Neural cell (in vitro differentiated cells): Measurements from ENCODE around the gene IGSF21. TPM values are rescaled to one million over a fixed set of nuclear protein-coding genes. Genes with fewer than 3 reads are reported as not detected.

ENCODE experiments used
- H2AFZ ChIP-seq: fragments of 200-600, 300-800 bp; sonication (generic), shearing (Covaris generic); 2 replicates; pipeline ENCODE4 v1.6.0; 2014; ENCODE audit warnings: low read depth, mild to moderate bottlenecking, antibody characterized with exemption, low read length, moderate library complexity
- H3F3A ChIP-seq: fragments of 200-600 bp; shearing (Covaris generic); 2 replicates; pipeline ENCODE4 v1.6.1; 2016; ENCODE audit warnings: mild to moderate bottlenecking, moderate library complexity, mixed read lengths, antibody characterized with exemption, low read length; ENCODE audit not compliant: insufficient read depth, poor library complexity, severe bottlenecking
- H3K27ac ChIP-seq: fragments of 200-600, 300-800 bp; sonication (generic), shearing (Covaris generic); 2 replicates; pipeline ENCODE4 v1.5.1; 2014; ENCODE audit warnings: mild to moderate bottlenecking, low read length, moderate library complexity
- H3K27me3 ChIP-seq: fragments of 300-800, 200-600 bp; sonication (generic), shearing (Covaris generic); 2 replicates; pipeline ENCODE4 v1.6.0; 2014; ENCODE audit warnings: mild to moderate bottlenecking, low read depth, low read length, moderate library complexity; ENCODE audit not compliant: insufficient read depth
- H3K36me3 ChIP-seq: fragments of 300-800, 200-600 bp; sonication (generic), shearing (Covaris generic); 2 replicates; pipeline ENCODE4 v1.5.1; 2014; ENCODE audit warnings: mild to moderate bottlenecking, antibody characterized with exemption, low read length, moderate library complexity; ENCODE audit not compliant: insufficient read depth
- H3K4me2 ChIP-seq: fragments of 300-800, 200-600 bp; sonication (generic), shearing (Covaris generic); 2 replicates; pipeline ENCODE4 v1.6.0; 2014; ENCODE audit warnings: mild to moderate bottlenecking, low read length
- H3K4me3 ChIP-seq: fragments of 300-800, 200-600 bp; sonication (generic), shearing (Covaris generic); 2 replicates; pipeline ENCODE4 v1.5.1; 2014; ENCODE audit warnings: mild to moderate bottlenecking, low read length, moderate library complexity
- H3K79me2 ChIP-seq: fragments of 200-600 bp; shearing (Covaris generic); replicated peaks from 2 replicates; pipeline ENCODE4 v1.6.0; 2014; ENCODE audit warnings: mild to moderate bottlenecking, low read length, moderate library complexity; ENCODE audit not compliant: insufficient read depth
- H3K9ac ChIP-seq: fragments of 300-800, 200-600 bp; sonication (generic), shearing (Covaris generic); 2 replicates; pipeline ENCODE4 v1.6.1; 2016; ENCODE audit warnings: mild to moderate bottlenecking, low read length, mixed read lengths
- H3K9me2 ChIP-seq: fragments of 200-600 bp; shearing (Covaris generic); 2 replicates; pipeline ENCODE4 v1.6.1; 2016; ENCODE audit warnings: mild to moderate bottlenecking, low read length, mixed read lengths; ENCODE audit not compliant: insufficient read depth
- H3K9me3 ChIP-seq: fragments of 200-600, 300-800 bp; sonication (generic), shearing (Covaris generic); 2 replicates; pipeline ENCODE4 v1.6.1; 2016; ENCODE audit warnings: mild to moderate bottlenecking, mixed run types, low read length, moderate library complexity, mixed read lengths
- H4K20me1 ChIP-seq: fragments of 200-600 bp; shearing (Covaris generic); 2 replicates; pipeline ENCODE4 v1.6.1; 2016; ENCODE audit warnings: mild to moderate bottlenecking, mixed run types; ENCODE audit not compliant: insufficient read depth
- EP300 ChIP-seq: fragments of 450-650 bp; conservative IDR thresholded peaks from 2 replicates; pipeline ENCODE4 v1.6.1; 2014; ENCODE audit warnings: antibody characterized with exemption, mild to moderate bottlenecking, moderate library complexity; ENCODE audit not compliant: poor library complexity, severe bottlenecking
- EZH2 ChIP-seq: fragments of 200-600, 300-800 bp; shearing (Covaris generic), sonication (generic); IDR thresholded peaks from 2 replicates; pipeline ENCODE4 v1.6.1; 2014; ENCODE audit warnings: antibody characterized with exemption, low read length, borderline replicate concordance, mild to moderate bottlenecking; ENCODE audit not compliant: insufficient read depth, poor library complexity, severe bottlenecking
- MXI1 ChIP-seq: fragments of 450-650 bp; conservative IDR thresholded peaks from 2 replicates; pipeline ENCODE4 v1.6.1; 2014; ENCODE audit warnings: antibody characterized with exemption, mild to moderate bottlenecking; ENCODE audit not compliant: poor library complexity, severe bottlenecking
- POLR2AphosphoS5 ChIP-seq: IDR thresholded peaks from 2 replicates; pipeline ENCODE4 v1.6.1; 2012
- RAD21 ChIP-seq: fragments of 450-650 bp; conservative IDR thresholded peaks from 2 replicates; pipeline ENCODE4 v1.6.1; 2014; ENCODE audit warnings: antibody characterized with exemption, mild to moderate bottlenecking, moderate library complexity
- SMC3 ChIP-seq: fragments of 450-650 bp; conservative IDR thresholded peaks from 2 replicates; pipeline ENCODE4 v1.6.1; 2014; ENCODE audit warnings: antibody characterized with exemption, mild to moderate bottlenecking, moderate library complexity; ENCODE audit not compliant: poor library complexity
- TAF1 ChIP-seq: IDR thresholded peaks from 2 replicates; pipeline ENCODE4 v1.6.1; 2012; ENCODE audit warnings: low read depth
- polyA plus RNA-seq: library from polyadenylated mRNA; depleted of rRNA; stranded (reverse); fragments of >200 nt; gene quantifications from 2 replicates; pipeline ENCODE4 v1.2.3, GENCODE V29; 2014
- TF ChIP-seq, protein P1 (sequence below): IDR thresholded peaks from 2 replicates; pipeline ENCODE4 v1.6.1; 2012; ENCODE audit warnings: borderline replicate concordance
- TF ChIP-seq, protein P2 (sequence below): fragments of 450-650 bp; IDR thresholded peaks from 2 replicates; pipeline ENCODE4 v1.5.1; 2014; ENCODE audit warnings: antibody characterized with exemption, mild to moderate bottlenecking, moderate library complexity; ENCODE audit not compliant: poor library complexity, severe bottlenecking

IGSF21 gene
- polyA plus RNA-seq, 1 donor from 2014 or later = 2.4 TPM

DNA sequence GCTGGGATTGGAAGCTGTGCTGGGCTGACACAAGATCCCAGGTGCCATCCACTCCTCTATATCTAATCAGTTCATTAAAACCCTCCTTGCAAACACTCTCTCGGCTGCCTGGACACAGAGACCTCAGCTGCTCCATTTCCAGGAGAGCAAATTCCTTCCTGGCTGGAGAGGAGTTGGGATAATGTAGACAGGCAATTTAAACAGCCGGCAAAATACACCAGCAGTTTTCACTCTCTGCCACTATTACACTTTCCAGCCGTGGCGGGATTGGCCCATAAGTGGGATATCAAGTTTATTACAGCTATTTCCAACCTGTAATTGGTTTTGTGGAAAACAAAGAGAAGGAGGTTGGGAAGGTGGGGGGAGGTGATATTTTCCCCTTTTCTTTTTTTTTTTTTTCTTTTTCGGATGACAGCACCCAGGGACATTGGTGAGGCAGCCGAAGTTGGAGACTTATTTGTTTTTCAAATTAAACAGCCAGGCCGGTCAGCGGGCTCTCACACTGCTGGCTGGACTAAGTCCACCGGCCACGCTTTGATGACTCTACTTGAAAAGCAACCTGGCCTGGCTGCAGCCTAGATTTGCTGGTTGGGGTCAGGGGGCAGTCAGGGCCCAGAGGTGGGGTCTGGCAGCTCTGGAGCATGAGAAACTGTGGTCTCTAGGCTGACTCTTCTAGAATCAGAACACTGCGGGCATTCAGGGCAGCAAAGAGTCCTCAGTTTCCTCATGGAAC is 177.4 kb downstream of the IGSF21 start:
- no peaks in the 10 kb centered on the region for H3K9me2 ChIP-seq
- H2AFZ ChIP-seq = no peak overlapping the region
- peaks cover 5% of the 10 kb centered on the region for H3F3A ChIP-seq
- H4K20me1 ChIP-seq = no peaks in the 10 kb centered on the region
- no peaks in the 10 kb centered on the region for H3K79me2 ChIP-seq
- no peaks in the 10 kb centered on the region for H3K36me3 ChIP-seq
- TF ChIP-seq, protein P1, sequence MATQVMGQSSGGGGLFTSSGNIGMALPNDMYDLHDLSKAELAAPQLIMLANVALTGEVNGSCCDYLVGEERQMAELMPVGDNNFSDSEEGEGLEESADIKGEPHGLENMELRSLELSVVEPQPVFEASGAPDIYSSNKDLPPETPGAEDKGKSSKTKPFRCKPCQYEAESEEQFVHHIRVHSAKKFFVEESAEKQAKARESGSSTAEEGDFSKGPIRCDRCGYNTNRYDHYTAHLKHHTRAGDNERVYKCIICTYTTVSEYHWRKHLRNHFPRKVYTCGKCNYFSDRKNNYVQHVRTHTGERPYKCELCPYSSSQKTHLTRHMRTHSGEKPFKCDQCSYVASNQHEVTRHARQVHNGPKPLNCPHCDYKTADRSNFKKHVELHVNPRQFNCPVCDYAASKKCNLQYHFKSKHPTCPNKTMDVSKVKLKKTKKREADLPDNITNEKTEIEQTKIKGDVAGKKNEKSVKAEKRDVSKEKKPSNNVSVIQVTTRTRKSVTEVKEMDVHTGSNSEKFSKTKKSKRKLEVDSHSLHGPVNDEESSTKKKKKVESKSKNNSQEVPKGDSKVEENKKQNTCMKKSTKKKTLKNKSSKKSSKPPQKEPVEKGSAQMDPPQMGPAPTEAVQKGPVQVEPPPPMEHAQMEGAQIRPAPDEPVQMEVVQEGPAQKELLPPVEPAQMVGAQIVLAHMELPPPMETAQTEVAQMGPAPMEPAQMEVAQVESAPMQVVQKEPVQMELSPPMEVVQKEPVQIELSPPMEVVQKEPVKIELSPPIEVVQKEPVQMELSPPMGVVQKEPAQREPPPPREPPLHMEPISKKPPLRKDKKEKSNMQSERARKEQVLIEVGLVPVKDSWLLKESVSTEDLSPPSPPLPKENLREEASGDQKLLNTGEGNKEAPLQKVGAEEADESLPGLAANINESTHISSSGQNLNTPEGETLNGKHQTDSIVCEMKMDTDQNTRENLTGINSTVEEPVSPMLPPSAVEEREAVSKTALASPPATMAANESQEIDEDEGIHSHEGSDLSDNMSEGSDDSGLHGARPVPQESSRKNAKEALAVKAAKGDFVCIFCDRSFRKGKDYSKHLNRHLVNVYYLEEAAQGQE = peak; percentile 94
- TF ChIP-seq EZH2 (no peak), MXI1 (no peak), RAD21 (no peak), EP300 (no peak), POLR2AphosphoS5 (no peak), TAF1 (no peak), SMC3 (no peak)
- TF ChIP-seq, protein P2, sequence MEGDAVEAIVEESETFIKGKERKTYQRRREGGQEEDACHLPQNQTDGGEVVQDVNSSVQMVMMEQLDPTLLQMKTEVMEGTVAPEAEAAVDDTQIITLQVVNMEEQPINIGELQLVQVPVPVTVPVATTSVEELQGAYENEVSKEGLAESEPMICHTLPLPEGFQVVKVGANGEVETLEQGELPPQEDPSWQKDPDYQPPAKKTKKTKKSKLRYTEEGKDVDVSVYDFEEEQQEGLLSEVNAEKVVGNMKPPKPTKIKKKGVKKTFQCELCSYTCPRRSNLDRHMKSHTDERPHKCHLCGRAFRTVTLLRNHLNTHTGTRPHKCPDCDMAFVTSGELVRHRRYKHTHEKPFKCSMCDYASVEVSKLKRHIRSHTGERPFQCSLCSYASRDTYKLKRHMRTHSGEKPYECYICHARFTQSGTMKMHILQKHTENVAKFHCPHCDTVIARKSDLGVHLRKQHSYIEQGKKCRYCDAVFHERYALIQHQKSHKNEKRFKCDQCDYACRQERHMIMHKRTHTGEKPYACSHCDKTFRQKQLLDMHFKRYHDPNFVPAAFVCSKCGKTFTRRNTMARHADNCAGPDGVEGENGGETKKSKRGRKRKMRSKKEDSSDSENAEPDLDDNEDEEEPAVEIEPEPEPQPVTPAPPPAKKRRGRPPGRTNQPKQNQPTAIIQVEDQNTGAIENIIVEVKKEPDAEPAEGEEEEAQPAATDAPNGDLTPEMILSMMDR = no peak
- H3K27ac ChIP-seq = no peak overlapping the region
- H3K4me3 ChIP-seq = no peak overlapping the region
- H3K9me3 ChIP-seq = no peaks in the 10 kb centered on the region
- H3K4me2 ChIP-seq = no peak overlapping the region
- no peaks in the 10 kb centered on the region for H3K27me3 ChIP-seq
- H3K9ac ChIP-seq = no peak overlapping the region

DNA sequence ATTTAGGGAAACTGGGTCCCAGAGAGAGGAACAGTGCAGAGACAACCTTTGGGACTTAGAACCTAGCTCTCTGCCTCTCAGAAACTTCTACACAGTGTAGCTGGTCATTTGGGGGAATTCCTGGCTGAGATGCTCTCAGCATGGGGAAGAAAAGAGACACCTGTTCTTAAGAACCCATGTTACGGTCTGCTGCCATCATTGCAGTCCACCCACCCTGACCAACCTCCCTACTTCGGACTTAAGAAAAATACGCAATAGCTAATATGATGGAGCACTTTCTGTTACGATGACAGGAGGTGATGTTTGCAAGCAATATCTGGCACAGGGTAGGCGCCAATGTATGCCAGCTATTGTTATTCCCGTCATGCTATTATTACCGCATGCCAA is 177.9 kb downstream of the IGSF21 start:
- H3K9me3 ChIP-seq = no peaks in the 10 kb centered on the region
- H3K79me2 ChIP-seq = no peaks in the 10 kb centered on the region
- no peak overlapping the region for H3K9ac ChIP-seq
- H3K4me2 ChIP-seq = no peak overlapping the region
- H3K4me3 ChIP-seq = no peak overlapping the region
- H3K27me3 ChIP-seq = no peaks in the 10 kb centered on the region
- TF ChIP-seq MXI1 (no peak), TAF1 (no peak), SMC3 (no peak), RAD21 (no peak), POLR2AphosphoS5 (no peak), EZH2 (no peak), EP300 (no peak)
- TF ChIP-seq, protein P1 = no peak
- TF ChIP-seq, protein P2 = no peak
- H2AFZ ChIP-seq = no peak overlapping the region
- H3K36me3 ChIP-seq = no peaks in the 10 kb centered on the region
- peaks cover 5% of the 10 kb centered on the region for H3F3A ChIP-seq
- no peak overlapping the region for H3K27ac ChIP-seq
- no peaks in the 10 kb centered on the region for H3K9me2 ChIP-seq
- H4K20me1 ChIP-seq = no peaks in the 10 kb centered on the region
